ENCODE measurements around the gene CLSTN2.

DNA sequence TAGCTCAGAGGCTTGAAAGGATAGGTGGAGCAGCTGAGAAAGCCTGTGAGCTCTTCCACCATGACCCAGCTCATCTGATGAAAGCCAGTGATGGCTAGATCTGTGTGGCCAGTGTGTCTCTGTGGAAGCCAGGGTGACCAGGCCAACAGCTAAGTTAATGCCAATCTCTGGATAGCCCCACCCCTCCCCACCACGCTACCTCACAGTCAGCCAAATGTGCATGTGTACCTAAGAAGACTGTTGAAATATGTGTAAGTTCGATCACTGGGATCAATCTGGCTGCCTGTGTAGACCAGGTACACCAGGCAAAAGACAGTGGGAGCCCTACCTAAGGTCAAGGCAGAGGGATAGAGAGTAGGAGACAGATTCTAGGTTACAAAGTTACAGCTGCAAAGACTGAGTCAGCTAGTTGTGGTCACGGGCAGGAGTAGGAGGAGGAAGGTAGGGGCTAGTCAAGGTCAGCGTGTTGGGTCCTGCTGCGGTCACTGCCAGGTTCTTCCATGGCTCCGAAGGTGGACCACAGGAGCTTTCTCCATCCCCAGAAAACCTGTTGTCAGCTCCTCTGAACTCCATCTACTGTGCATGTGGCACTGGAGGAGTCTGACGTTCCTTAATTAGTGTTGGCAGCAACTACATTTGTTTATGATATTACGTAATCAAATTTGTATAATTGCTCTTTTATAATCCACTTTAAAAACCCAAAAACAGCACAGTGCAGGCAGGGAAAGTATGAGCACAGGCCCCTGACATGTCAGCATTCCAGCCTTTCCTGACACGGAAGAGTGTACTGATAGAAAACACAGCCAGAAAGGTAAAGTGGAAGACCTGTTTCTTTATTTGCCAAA is 318.0 kb downstream of the CLSTN2 start:
- TF ChIP-seq, protein P1, sequence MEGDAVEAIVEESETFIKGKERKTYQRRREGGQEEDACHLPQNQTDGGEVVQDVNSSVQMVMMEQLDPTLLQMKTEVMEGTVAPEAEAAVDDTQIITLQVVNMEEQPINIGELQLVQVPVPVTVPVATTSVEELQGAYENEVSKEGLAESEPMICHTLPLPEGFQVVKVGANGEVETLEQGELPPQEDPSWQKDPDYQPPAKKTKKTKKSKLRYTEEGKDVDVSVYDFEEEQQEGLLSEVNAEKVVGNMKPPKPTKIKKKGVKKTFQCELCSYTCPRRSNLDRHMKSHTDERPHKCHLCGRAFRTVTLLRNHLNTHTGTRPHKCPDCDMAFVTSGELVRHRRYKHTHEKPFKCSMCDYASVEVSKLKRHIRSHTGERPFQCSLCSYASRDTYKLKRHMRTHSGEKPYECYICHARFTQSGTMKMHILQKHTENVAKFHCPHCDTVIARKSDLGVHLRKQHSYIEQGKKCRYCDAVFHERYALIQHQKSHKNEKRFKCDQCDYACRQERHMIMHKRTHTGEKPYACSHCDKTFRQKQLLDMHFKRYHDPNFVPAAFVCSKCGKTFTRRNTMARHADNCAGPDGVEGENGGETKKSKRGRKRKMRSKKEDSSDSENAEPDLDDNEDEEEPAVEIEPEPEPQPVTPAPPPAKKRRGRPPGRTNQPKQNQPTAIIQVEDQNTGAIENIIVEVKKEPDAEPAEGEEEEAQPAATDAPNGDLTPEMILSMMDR (IDR thresholded peaks at IDR 0.05; ENCODE audit: poor library complexity) = no peak
- no peak for TF ChIP-seq EZH2 (IDR thresholded peaks at IDR 0.05; ENCODE audit: borderline replicate concordance)

Data from hepatocyte (in vitro differentiated cells).